ENCODE results near the gene NXPH3.
A peak's percentile ranks its signal among the peaks of the same experiment; 100 is the strongest.
"Not testable (repeated sequence)": the region's sequence is repeated elsewhere in the genome, so short reads cannot be mapped to it uniquely, and the experiment has no call there.

Gene NXPH3

DNA sequence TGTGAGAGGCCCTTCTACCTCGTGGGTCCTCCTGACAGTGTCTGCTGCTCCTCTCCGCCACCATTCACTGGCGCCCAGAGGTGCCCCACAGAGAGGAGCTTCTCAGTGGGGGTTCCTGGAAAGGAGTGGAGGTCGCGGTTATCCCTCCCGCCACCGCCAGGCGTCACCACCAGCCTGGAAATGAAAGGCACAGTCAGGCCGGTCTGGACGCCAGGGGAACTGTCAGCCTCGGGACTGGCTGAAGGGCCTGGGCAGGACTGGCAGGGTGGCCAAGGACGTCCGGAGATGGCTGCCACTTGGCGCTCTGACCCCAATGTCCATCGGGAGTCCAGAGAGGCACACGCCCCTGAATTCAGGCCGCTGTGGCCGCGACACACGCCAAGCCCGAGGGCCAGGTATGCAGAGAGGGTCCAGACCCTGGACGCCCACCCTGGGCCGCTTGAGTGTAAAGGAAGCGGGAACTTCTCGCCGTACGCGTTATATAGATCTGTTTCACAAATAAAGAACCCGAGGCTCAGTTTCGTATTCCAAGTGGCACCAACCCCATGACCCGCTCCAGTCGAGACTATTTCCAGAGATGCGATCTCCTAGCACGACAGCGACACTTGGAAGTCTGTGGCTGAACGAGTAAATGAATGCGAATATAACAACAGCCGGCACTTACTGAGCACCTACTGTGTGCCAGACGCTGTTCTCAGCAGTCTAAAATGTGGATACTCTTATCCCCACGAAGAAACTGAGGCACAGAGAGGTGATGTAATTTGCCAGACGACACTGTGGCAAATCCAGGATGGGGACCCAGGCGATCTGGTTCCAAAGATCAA, 7.6 kb upstream of the NXPH3 start:
- TF ChIP-seq TARDBP (IDR thresholded peaks at IDR 0.05), result no peak
- TF ChIP-seq CTBP1 (IDR thresholded peaks at IDR 0.05; ENCODE audit: borderline replicate concordance), result no peak
- no peak for TF ChIP-seq ZNF384 (IDR thresholded peaks at IDR 0.05)
- TF ChIP-seq HDGF (IDR thresholded peaks at IDR 0.05; ENCODE audit: borderline replicate concordance), result no peak
- ChIA-PET POLR2A (interaction anchor here (0.6 to 1.0 kb wide), 3 partner anchors 12 to 140 kb away, joined by 3 to 4 read pairs (median 3); partner anchors contain the start of gene SLC35B1), CTCF (interaction anchor here (0.6 to 1.6 kb wide), 14 partner anchors 10 to 1712 kb away, joined by 3 to 10 read pairs (median 4); partner anchors contain the start of gene PHB1)
- DNase-seq (ENCODE audit: extremely low spot score), result peak; percentile 77

- POLR2A ChIA-PET; DNase-seq (ENCODE audit: extremely low spot score): not testable (repeated sequence)
- CTCF ChIA-PET, result interaction anchor here (1.5 to 1.6 kb wide), 2 partner anchors 128 to 140 kb away, joined by 4 to 10 read pairs; no protein-coding TSS in a partner anchor
Observed at GRCh38 chr17:49568695-49569047, 7.0 kb upstream of the NXPH3 start.

GRCh38 chr17:49570540-49571242, 5.0 kb upstream of the NXPH3 start:
- no peak for DNase-seq (ENCODE audit: extremely low spot score)
- ChIA-PET CTCF (interaction anchor here (0.5 to 3.0 kb wide), 16 partner anchors 14 to 279 kb away, joined by 3 to 35 read pairs (median 4); no protein-coding TSS in a partner anchor), POLR2A (interaction anchor here (1.0 to 1.6 kb wide), 7 partner anchors 14 to 156 kb away, joined by 3 to 10 read pairs (median 4); partner anchors contain the start of genes PHB1 and SPOP)
- no peak for TF ChIP-seq PKNOX1 (IDR thresholded peaks at IDR 0.05)
- no peak for TF ChIP-seq HDGF (IDR thresholded peaks at IDR 0.05; ENCODE audit: borderline replicate concordance)
- no peak for TF ChIP-seq L3MBTL2 (conservative IDR thresholded peaks at IDR 0.05)
- no peak for TF ChIP-seq LEF1 (IDR thresholded peaks at IDR 0.05; ENCODE audit: borderline replicate concordance)
- no peak for TF ChIP-seq BHLHE40 (IDR thresholded peaks at IDR 0.05; ENCODE audit: borderline replicate concordance)
- TF ChIP-seq NFRKB (IDR thresholded peaks at IDR 0.05), result no peak
- TF ChIP-seq ELF4 (IDR thresholded peaks at IDR 0.05), result no peak
- no peak for TF ChIP-seq ZNF384 (IDR thresholded peaks at IDR 0.05)
- TF ChIP-seq FOXM1 (IDR thresholded peaks at IDR 0.05; ENCODE audit: borderline replicate concordance), result no peak
- no peak for TF ChIP-seq SUZ12 (IDR thresholded peaks at IDR 0.05)
- no peak for TF ChIP-seq FOXA1 (IDR thresholded peaks at IDR 0.05)
- TF ChIP-seq ARNT (IDR thresholded peaks at IDR 0.05), result no peak
- TF ChIP-seq FOXK2 (IDR thresholded peaks at IDR 0.05), result no peak
- TF ChIP-seq TARDBP (IDR thresholded peaks at IDR 0.05), result no peak
- no peak for TF ChIP-seq CTBP1 (IDR thresholded peaks at IDR 0.05; ENCODE audit: borderline replicate concordance)

DNA sequence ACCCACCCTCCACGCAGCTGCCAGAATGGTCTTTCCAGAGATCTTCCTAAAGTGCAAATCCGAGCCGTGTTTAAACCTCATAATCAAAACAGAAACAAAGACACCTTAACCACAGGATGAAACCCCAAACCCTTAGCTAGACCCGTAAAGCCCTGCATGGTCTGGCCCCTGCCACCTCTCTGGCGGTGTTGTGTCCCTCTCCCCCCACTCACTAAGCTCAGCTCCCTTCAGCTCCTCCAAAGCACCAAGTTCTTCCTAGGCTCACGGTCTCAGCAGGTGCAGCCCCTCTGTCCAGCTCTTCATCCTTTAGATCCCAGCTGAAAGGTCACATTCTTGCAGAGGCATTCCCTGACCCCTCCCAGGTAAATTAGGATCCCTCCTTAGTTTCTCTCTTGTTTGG, 4.4 kb upstream of the NXPH3 start:
- CTCF ChIA-PET, result interaction anchor here (0.7 to 3.0 kb wide), 7 partner anchors 15 to 133 kb away, joined by 3 to 35 read pairs (median 3); no protein-coding TSS in a partner anchor
- DNase-seq (ENCODE audit: extremely low spot score), result no peak
- POLR2A ChIA-PET, result interaction anchor here (0.6 to 1.0 kb wide), 2 partner anchors 15 to 180 kb away, joined by 3 read pairs; no protein-coding TSS in a partner anchor
- TF ChIP-seq ZNF384 (IDR thresholded peaks at IDR 0.05) (no peak), PKNOX1 (IDR thresholded peaks at IDR 0.05) (no peak), CTBP1 (IDR thresholded peaks at IDR 0.05; ENCODE audit: borderline replicate concordance) (no peak), SUZ12 (IDR thresholded peaks at IDR 0.05) (no peak), LEF1 (IDR thresholded peaks at IDR 0.05; ENCODE audit: borderline replicate concordance) (no peak), L3MBTL2 (conservative IDR thresholded peaks at IDR 0.05) (no peak), ARNT (IDR thresholded peaks at IDR 0.05) (no peak), SP1 (IDR thresholded peaks at IDR 0.05) (no peak), FOXA1 (IDR thresholded peaks at IDR 0.05) (no peak), FOXK2 (IDR thresholded peaks at IDR 0.05) (no peak), TARDBP (IDR thresholded peaks at IDR 0.05) (no peak), HDGF (IDR thresholded peaks at IDR 0.05; ENCODE audit: borderline replicate concordance) (no peak), NFRKB (IDR thresholded peaks at IDR 0.05) (no peak), BHLHE40 (IDR thresholded peaks at IDR 0.05; ENCODE audit: borderline replicate concordance) (no peak), ELF4 (IDR thresholded peaks at IDR 0.05) (no peak), FOXM1 (IDR thresholded peaks at IDR 0.05; ENCODE audit: borderline replicate concordance) (no peak)

- CTCF ChIA-PET, result interaction anchor here (0.8 to 3.0 kb wide), 7 partner anchors 15 to 132 kb away, joined by 3 to 35 read pairs (median 4); no protein-coding TSS in a partner anchor
- TF ChIP-seq FOXA1 (IDR thresholded peaks at IDR 0.05) (no peak), ELF4 (IDR thresholded peaks at IDR 0.05) (no peak), L3MBTL2 (conservative IDR thresholded peaks at IDR 0.05) (no peak)
- DNase-seq (ENCODE audit: extremely low spot score), result no peak
- POLR2A ChIA-PET, result interaction anchor here (0.6 to 1.0 kb wide), 2 partner anchors 15 to 181 kb away, joined by 3 read pairs; no protein-coding TSS in a partner anchor
Observed at GRCh38 chr17:49571764-49572163, 3.9 kb upstream of the NXPH3 start.

DNA sequence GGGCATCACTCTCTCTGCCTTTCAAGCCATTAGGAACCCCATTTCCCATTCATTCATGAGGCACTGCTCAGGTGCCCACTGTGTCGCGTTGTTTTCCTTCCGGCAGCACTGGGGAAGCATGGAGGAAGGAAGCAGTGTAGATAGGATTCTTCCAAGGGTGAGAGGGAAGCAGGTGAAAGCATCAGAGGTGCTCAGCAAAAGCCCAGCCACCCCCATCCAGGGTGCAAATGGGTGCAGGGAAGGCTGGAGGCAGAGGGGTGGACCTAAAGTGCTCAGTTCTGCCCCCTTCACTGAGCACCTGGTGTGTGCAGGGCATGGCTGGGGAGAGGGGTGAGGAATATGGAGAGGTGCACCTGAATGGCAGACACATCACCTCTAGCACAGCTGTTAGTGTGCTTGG, 3.4 kb upstream of the NXPH3 start:
- TF ChIP-seq BHLHE40 (IDR thresholded peaks at IDR 0.05; ENCODE audit: borderline replicate concordance) (no peak), CTBP1 (IDR thresholded peaks at IDR 0.05; ENCODE audit: borderline replicate concordance) (no peak), TARDBP (IDR thresholded peaks at IDR 0.05) (no peak), L3MBTL2 (conservative IDR thresholded peaks at IDR 0.05) (no peak)
- ChIA-PET CTCF (interaction anchor here (0.8 to 1.0 kb wide), 2 partner anchors 16 to 132 kb away, joined by 4 read pairs; no protein-coding TSS in a partner anchor), POLR2A (interaction anchor here (1.0 to 1.4 kb wide), 2 partner anchors 105 to 113 kb away, joined by 3 read pairs; partner anchors contain the start of gene SPOP)
- DNase-seq (ENCODE audit: extremely low spot score), result no peak

Data from HEK293T (cell line).